Stimulated activated effector memory CD8-positive, alpha-beta T cell treated with anti-CD3 and anti-CD28 coated beads, Interleukin-12 subunit alpha, Interleukin-12 subunit beta, amount 100 ng/mL, for 72 hours (primary cell): ENCODE results near the gene CPM.
"Not testable (repeated sequence)": the region's sequence is repeated elsewhere in the genome, so short reads cannot be mapped to it uniquely, and the experiment has no call there.

ENCODE experiments used
- ATAC-seq: fragments of 150-1000 bp; cut with Tn5 transposase; 2 replicates; pipeline ENCODE4 v1.10.0; 2021
- DNase-seq, 2 donors: peaks; one replicate each; pipeline ENCODE4 v3.0.0; 2021 to 2022; ENCODE audit warnings: low spot score in 2 of 2
- H3K27ac Mint-ChIP-seq: one replicate; pipeline ENCODE4 v1.8.0; 2022; ENCODE audit warnings: mild to moderate bottlenecking, mixed read lengths
- H3K36me3 Mint-ChIP-seq: one replicate; pipeline ENCODE4 v1.8.0; 2022; ENCODE audit warnings: mild to moderate bottlenecking, mixed read lengths
- H3K4me1 Mint-ChIP-seq: one replicate; pipeline ENCODE4 v1.8.0; 2022; ENCODE audit warnings: mixed read lengths
- H3K4me3 Mint-ChIP-seq: one replicate; pipeline ENCODE4 v1.8.0; 2022; ENCODE audit warnings: mild to moderate bottlenecking, mixed read lengths
- H3K9me3 Mint-ChIP-seq: one replicate; pipeline ENCODE4 v1.8.0; 2022; ENCODE audit warnings: mixed read lengths

CPM gene

DNA sequence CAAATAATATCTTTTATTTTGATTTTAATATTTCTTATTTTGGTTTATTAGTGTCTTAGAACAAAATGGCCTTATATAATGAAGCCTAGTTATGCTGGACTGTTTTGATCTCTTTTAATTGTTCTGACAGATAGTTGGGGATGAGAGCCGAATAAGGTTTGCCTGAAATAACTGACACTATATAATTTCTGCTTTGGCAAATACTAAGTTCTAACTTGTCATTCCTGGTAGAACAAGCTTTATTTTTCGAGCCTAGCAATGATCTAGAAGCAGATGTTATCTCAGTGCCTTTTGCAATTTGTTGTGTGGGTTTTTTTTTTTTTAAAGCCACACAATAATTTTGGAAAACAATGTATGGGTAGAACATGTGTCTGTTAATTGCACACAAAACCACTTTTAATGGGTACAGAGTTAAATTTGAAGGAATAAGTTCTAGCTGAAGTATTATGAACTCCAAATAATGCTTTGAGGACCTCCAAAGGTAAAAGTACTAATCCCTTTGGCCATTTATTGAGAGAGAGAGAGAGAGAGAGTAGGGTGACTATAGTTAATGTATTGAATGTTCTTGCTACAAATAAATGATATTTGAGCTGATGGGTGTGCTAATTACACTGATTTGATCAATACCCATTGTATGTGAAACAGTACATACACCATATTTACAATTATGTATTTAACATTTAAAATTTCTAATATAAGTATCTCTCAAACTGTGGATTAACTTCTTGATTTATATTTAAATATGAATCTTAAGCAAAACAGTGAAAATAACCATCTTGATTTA, 90.0 kb downstream of the CPM start:
- H3K4me3 Mint-ChIP-seq: no peak overlapping the region
- H3K4me1 Mint-ChIP-seq: no peaks in the 10 kb centered on the region
- ATAC-seq (no peak), DNase-seq (no peak)
- H3K9me3 Mint-ChIP-seq: no peaks in the 10 kb centered on the region
- peaks cover 76% of the 10 kb centered on the region for H3K36me3 Mint-ChIP-seq
- H3K27ac Mint-ChIP-seq: no peak overlapping the region

DNA sequence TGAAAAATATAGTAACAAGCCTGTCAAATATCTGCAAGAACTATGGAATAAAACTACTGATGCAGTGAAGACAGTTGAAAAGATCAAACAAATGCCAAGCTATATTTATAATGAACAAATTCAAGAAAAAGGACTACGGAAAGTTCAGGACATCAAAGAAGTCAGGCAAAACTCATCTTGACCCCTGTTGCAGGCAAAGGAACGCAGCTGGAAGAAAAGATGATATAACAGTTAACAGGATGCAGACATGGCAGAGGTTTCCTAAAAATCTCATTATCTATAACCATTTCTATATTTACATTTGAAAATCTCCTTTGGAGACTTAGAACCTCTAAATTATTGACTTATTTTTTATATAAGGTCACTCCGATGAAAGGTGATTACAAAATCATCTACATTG, 90.8 kb downstream of the CPM start:
- H3K4me1 Mint-ChIP-seq: no peaks in the 10 kb centered on the region
- no peaks in the 10 kb centered on the region for H3K9me3 Mint-ChIP-seq
- ATAC-seq (no peak), DNase-seq (no peak)
- no peak overlapping the region for H3K27ac Mint-ChIP-seq
- peaks cover 81% of the 10 kb centered on the region for H3K36me3 Mint-ChIP-seq
- H3K4me3 Mint-ChIP-seq: no peak overlapping the region

DNA sequence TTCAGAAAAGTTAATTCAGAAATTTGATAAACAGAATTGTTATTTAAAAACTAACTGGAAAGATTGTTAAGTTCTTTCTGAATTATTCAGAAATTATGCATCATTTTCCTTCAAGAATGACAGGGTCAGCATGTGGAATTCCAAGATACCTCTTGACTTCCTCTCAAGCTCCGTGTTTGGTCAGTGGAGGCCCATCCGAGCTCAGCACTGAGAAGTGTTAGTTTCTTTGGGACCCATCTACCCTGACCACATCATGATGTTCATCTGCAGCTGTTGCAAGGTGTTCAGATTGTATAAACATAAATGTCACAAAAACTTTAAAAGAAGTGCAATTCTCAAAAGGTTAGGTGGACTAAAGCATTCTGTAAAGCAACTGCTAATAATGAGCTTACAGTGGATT, 91.3 kb downstream of the CPM start:
- no peak for ATAC-seq
- H3K36me3 Mint-ChIP-seq: peaks cover 85% of the 10 kb centered on the region
- H3K27ac Mint-ChIP-seq: no peak overlapping the region

DNA sequence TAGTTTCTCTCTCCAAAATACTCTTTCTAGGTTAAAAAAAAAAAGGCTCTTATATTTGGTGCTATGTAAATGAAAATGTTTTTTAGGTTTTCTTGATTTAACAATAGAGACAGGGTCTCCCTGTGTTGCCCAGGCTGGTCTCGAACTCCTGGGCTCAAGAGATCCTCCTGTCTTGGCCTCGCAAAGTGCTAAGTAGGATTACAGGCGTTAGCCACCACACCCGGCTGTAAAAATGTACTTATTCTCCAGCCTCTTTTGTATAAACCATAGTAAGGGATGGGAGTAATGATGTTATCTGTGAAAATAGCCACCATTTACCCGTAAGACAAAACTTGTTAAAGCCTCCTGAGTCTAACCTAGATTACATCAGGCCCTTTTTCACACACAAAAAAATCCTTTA, 91.8 kb downstream of the CPM start:
- not testable (repeated sequence) for H3K27ac Mint-ChIP-seq, ATAC-seq, H3K4me3 Mint-ChIP-seq, DNase-seq, H3K9me3 Mint-ChIP-seq, H3K4me1 Mint-ChIP-seq
- H3K36me3 Mint-ChIP-seq: peaks cover 90% of the 10 kb centered on the region

More for the DNA sequence above, 91.3 kb downstream of the CPM start:
- no peak for DNase-seq
- Mint-ChIP-seq H3K4me3 (no peak overlapping the region), H3K4me1 (no peaks in the 10 kb centered on the region), H3K9me3 (no peaks in the 10 kb centered on the region)

DNA sequence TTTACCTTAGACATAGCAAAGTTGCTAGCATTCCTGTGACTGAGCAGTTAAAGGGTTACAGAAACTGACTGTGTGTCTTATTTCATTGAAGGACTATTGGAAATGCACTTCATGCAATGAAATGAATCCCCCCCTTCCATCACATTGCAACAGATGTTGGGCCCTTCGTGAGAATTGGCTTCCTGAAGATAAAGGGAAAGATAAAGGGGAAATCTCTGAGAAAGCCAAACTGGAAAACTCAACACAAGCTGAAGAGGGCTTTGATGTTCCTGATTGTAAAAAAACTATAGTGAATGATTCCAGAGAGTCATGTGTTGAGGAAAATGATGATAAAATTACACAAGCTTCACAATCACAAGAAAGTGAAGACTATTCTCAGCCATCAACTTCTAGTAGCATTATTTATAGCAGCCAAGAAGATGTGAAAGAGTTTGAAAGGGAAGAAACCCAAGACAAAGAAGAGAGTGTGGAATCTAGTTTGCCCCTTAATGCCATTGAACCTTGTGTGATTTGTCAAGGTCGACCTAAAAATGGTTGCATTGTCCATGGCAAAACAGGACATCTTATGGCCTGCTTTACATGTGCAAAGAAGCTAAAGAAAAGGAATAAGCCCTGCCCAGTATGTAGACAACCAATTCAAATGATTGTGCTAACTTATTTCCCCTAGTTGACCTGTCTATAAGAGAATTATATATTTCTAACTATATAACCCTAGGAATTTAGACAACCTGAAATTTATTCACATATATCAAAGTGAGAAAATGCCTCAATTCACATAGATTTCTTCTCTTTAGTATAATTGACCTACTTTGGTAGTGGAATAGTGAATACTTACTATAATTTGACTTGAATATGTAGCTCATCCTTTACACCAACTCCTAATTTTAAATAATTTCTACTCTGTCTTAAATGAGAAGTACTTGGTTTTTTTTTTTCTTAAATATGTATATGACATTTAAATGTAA, 93.5 kb downstream of the CPM start:
- peaks cover 9% of the 10 kb centered on the region for H3K4me1 Mint-ChIP-seq
- DNase-seq (no peak), ATAC-seq (no peak)
- no peak overlapping the region for H3K27ac Mint-ChIP-seq
- peaks cover 100% of the 10 kb centered on the region for H3K36me3 Mint-ChIP-seq
- no peaks in the 10 kb centered on the region for H3K9me3 Mint-ChIP-seq
- H3K4me3 Mint-ChIP-seq: no peak overlapping the region

DNA sequence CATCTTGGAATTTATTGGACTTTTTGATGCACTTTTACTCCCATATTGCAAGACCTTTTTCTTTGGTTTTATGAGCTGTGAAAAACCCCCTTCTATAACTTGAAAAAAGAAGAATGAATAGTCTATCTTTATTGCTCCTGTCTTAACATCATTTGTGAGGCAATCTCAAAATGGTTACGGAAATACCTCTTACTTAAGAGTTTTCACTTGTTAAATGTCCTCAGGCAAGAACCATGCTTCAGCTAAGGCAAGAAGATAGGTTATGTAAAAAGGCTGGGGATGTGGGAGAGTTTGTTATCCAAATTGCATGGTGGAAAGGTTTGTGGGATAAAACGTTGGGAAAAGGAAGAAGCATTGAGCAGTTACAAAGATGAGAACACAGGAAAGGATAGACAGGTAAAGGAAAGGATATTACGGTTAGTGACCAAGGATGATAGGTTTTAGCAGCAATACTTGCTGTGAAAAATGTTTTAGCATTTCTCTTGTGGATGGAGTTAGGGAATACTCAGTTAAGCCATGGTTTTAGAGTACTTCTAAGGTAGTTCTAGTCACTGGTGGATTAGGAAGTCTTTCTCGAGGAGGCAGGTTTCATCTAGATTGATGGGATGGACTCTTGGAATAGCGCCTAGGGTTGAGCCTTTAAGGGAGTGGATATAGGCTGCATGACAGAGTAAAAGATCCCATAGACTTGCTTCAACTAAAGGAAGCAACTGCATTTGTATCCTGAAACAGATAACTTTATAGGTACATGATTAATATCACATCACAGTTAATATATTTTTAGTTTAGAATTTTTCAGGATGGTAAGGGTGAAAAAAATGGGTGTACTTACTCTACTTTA, 94.7 kb downstream of the CPM start:
- Mint-ChIP-seq H3K27ac (no peak overlapping the region), H3K4me1 (peaks cover 9% of the 10 kb centered on the region), H3K36me3 (peaks cover 100% of the 10 kb centered on the region), H3K9me3 (no peaks in the 10 kb centered on the region), H3K4me3 (no peak overlapping the region)
- DNase-seq: no peak
- no peak for ATAC-seq

DNA sequence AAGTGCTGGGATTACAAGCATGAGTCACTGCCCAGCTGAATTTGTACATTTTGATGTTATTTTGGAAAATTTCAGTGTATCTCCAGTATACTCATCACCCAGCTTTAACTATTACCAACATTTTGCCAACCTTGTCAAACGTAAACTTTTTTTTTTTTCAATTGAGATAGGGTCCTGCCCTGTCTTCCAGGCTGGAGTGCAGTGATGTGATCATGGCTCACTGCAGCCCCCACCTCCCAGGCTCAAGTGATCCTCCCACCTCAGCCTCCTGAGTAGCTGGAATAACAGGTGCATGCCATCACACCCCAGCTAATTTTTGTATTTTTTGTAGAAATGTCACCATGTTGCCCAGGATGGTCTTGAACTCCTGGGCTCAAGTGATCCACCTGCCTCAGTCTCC, 95.8 kb downstream of the CPM start:
- Mint-ChIP-seq H3K27ac (no peak overlapping the region), H3K9me3 (no peaks in the 10 kb centered on the region), H3K4me1 (peaks cover 9% of the 10 kb centered on the region), H3K36me3 (peaks cover 100% of the 10 kb centered on the region), H3K4me3 (no peak overlapping the region)
- DNase-seq: no peak
- no peak for ATAC-seq

GRCh38 chr12:68835333-68835908, 97.5 kb downstream of the CPM start:
- peak overlapping the region; percentile 64 for H3K27ac Mint-ChIP-seq
- H3K9me3 Mint-ChIP-seq: no peaks in the 10 kb centered on the region
- no peak overlapping the region for H3K4me3 Mint-ChIP-seq

GRCh38 chr12:68833508-68833907, 99.5 kb downstream of the CPM start:
- H3K4me1 Mint-ChIP-seq: peaks cover 21% of the 10 kb centered on the region
- no peak overlapping the region for H3K27ac Mint-ChIP-seq
- ATAC-seq (no peak), DNase-seq (no peak)
- H3K9me3 Mint-ChIP-seq: no peaks in the 10 kb centered on the region
- no peak overlapping the region for H3K4me3 Mint-ChIP-seq
- peaks cover 100% of the 10 kb centered on the region for H3K36me3 Mint-ChIP-seq

More at GRCh38 chr12:68835333-68835908, 97.5 kb downstream of the CPM start:
- ATAC-seq (no peak), DNase-seq (no peak)
- Mint-ChIP-seq H3K36me3 (peaks cover 100% of the 10 kb centered on the region), H3K4me1 (peaks cover 16% of the 10 kb centered on the region)

DNA sequence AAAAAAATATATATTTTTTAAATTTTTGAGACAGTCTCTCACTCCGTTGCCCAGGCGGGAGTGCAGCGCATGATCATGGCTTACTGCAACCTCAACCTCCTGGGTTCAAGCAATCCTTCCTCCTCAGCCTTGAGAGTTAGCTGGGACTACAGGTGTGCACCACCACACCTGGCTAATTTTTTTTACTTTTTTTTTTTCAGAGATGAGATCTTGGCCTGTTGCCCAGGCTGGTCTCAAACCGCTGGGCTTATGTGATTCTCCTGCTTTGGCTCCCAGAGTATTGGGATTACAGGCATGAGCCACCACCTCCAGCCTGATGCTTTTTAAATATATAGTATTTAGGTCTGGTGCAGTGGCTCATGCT, 100.5 kb downstream of the CPM start:
- H3K27ac Mint-ChIP-seq: no peak overlapping the region
- H3K4me3 Mint-ChIP-seq: no peak overlapping the region
- peaks cover 100% of the 10 kb centered on the region for H3K36me3 Mint-ChIP-seq
- H3K4me1 Mint-ChIP-seq: peaks cover 21% of the 10 kb centered on the region
- DNase-seq (no peak), ATAC-seq (no peak)
- H3K9me3 Mint-ChIP-seq: no peaks in the 10 kb centered on the region

- Mint-ChIP-seq H3K9me3 (no peaks in the 10 kb centered on the region), H3K4me3 (no peak overlapping the region), H3K4me1 (peaks cover 21% of the 10 kb centered on the region), H3K27ac (no peak overlapping the region), H3K36me3 (peaks cover 100% of the 10 kb centered on the region)
- no peak for DNase-seq
- ATAC-seq: no peak
Measured at GRCh38 chr12:68831751-68832503, 101.0 kb downstream of the CPM start.

DNA sequence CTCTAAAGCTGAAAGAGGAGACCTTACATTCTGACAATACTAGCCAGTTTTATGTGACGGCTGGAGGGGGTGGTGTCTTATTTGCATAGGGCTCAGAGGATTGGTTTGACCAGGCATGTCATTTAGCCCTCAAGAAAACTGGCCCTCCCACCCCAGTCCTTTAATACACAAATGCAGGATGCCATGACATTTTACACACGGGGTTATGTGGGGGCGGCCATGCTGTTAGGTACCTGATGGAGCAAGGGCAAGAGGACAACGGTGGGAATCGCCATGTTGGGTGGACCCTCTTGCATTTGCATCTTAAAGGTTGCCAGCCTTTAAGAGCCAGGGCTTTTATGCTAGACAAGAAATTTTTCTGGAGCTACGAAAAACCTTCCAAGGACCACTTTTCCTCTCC, 101.7 kb downstream of the CPM start:
- H3K27ac Mint-ChIP-seq: peak overlapping the region; percentile 58
- H3K9me3 Mint-ChIP-seq: no peaks in the 10 kb centered on the region
- no peak overlapping the region for H3K4me3 Mint-ChIP-seq
- peaks cover 100% of the 10 kb centered on the region for H3K36me3 Mint-ChIP-seq
- DNase-seq: no peak
- no peak for ATAC-seq
- peaks cover 21% of the 10 kb centered on the region for H3K4me1 Mint-ChIP-seq

DNA sequence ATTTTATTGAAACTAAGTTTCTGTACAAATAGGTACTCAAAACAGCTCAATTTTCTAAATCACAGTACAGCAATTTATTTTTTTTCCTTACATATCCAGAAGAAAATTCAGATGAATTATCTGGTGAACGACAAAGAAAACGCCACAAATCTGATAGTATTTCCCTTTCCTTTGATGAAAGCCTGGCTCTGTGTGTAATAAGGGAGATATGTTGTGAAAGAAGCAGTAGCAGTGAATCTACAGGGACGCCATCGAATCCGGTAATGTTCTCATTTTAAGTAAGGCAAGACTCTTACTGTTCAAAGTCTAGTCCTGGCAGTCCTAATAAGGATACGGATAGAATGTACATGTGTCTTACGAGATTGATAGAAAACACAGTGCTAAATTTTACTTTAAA, 104.3 kb downstream of the CPM start:
- Mint-ChIP-seq H3K36me3 (peaks cover 100% of the 10 kb centered on the region), H3K4me3 (no peak overlapping the region)
- DNase-seq: no peak

DNA sequence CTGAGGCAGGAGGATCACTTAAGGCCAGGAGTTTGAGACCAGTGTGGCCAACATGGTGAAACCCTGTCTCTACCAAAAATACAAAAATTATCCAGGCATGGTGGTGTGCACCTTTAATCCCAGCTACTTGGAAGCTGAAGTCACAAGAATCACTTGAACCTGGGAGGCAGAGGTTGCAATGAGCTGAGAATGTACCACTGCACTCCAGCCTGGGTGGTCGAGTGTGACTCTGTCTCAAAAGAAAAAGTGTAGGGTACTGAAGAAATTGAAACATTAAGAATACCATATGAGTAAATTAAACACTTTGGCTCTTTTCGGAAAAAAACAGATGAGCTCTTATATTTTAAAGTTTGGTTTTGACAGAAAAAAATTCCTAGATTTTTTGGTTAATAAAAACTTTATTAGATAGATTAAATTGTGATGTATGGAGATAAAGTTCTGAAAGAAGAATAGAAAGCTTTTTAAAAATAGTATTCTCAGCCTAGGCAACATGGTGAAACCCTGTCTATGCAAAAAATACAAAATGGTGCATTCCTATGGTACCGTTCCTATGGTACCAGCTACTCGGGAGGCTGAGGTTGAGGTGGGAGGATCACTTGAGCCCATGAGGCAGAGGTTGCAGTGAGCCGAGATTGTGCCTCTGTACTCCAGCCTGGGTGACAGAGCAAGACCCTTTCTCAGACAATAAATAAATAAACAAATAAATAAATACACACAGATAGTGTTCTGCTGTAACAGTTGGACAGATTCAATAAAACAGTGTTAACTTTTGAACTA, 104.9 kb downstream of the CPM start:
- Mint-ChIP-seq H3K36me3 (peaks cover 100% of the 10 kb centered on the region), H3K27ac (peak overlapping the region; percentile 26), H3K4me1 (peaks cover 21% of the 10 kb centered on the region), H3K9me3 (no peaks in the 10 kb centered on the region), H3K4me3 (no peak overlapping the region)
- ATAC-seq (no peak), DNase-seq (peak in 1 of 2 donors; percentile 44)

More for the DNA sequence above, 104.3 kb downstream of the CPM start:
- H3K9me3 Mint-ChIP-seq: no peaks in the 10 kb centered on the region
- peaks cover 21% of the 10 kb centered on the region for H3K4me1 Mint-ChIP-seq
- no peak for ATAC-seq
- H3K27ac Mint-ChIP-seq: no peak overlapping the region
